ENCODE results near the gene KCNQ1. TPM values are rescaled to one million over a fixed set of nuclear protein-coding genes. Genes with fewer than 3 reads are reported as not detected.

Gene KCNQ1
- total RNA-seq, 1 donor from 2014 or later = 6.4 TPM

DNA sequence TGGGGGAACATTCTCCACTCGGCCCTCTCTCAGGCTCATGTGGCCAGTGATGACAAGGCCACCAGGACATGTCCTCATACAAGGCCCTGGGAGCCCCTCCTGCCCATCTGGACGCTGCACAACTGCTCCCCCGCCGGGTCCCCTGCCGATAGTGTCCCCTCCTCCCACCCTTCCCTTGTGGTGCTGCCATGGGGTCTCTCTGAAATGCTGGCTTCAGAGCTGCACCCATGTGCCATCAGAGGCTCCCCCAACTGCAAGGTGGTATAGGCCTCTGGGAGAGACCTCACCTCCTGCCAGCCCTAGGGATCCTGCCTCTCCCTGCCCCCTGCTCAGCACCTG is 142.0 kb downstream of the KCNQ1 start:
- DNase-seq = no peak

DNA sequence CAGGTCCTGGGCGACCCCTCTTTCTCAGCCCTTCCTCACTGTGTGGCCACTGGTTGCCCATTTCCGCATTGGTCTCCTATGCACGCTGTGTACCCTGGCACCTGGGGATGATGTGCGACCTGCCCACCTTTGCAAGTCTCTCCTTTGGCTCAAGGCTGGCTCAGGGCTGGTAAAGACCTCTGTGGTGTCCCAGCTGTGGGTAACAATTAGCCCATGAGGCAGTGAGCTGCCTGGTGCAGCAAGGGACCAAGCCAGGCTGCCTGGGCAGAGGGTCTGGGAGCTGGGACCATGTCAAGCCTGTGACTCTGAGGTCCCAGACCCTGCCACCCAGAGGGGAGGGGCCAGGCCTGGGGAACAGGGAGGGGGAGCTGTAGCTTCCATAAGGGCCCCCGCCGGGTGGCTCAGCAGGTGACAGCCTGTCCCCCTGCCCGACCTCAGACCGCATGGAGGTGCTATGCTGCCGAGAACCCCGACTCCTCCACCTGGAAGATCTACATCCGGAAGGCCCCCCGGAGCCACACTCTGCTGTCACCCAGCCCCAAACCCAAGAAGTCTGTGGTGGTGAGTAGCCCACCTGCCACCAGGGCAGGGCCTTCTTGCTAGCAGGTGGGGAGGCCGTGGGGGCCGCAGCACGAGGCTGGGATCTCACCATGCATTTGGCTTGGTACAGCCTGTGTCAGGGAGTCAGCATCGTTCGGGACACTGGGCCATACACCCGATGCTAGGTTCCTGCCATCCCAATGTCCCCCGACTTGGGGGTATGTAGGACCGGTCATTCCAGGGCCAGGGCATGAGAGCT is 142.5 kb downstream of the KCNQ1 start:
- Mint-ChIP-seq H3K36me3 (ENCODE audit: low read depth) (no peaks in the 10 kb centered on the region), H3K27me3 (no peaks in the 10 kb centered on the region), H3K4me1 (no peaks in the 10 kb centered on the region), H3K9me3 (no peaks in the 10 kb centered on the region), H3K4me3 (no peak overlapping the region), H3K27ac (no peak overlapping the region)
- intact Hi-C loops (cut with micrococcal nuclease) = no loop called here
- no peak for DNase-seq

More for the DNA sequence above, 142.0 kb downstream of the KCNQ1 start:
- no peaks in the 10 kb centered on the region for H3K9me3 Mint-ChIP-seq
- no peak overlapping the region for H3K27ac Mint-ChIP-seq
- H3K36me3 Mint-ChIP-seq (ENCODE audit: low read depth) = no peaks in the 10 kb centered on the region
- H3K4me3 Mint-ChIP-seq = no peak overlapping the region
- intact Hi-C loops (cut with micrococcal nuclease) = no loop called here
- H3K4me1 Mint-ChIP-seq = no peaks in the 10 kb centered on the region
- no peaks in the 10 kb centered on the region for H3K27me3 Mint-ChIP-seq

- no peak for DNase-seq
- no peaks in the 10 kb centered on the region for H3K27me3 Mint-ChIP-seq
- H3K4me3 Mint-ChIP-seq = no peak overlapping the region
- intact Hi-C loops (cut with micrococcal nuclease) = no loop called here
- no peaks in the 10 kb centered on the region for H3K9me3 Mint-ChIP-seq
- H3K4me1 Mint-ChIP-seq = no peaks in the 10 kb centered on the region
- H3K27ac Mint-ChIP-seq = no peak overlapping the region
- no peaks in the 10 kb centered on the region for H3K36me3 Mint-ChIP-seq (ENCODE audit: low read depth)
These were observed 143.4 kb downstream of the KCNQ1 start for GRCh38 chr11:2587976-2588748.

GRCh38 chr11:2588809-2589537 is 144.2 kb downstream of the KCNQ1 start:
- Mint-ChIP-seq H3K4me1 (no peaks in the 10 kb centered on the region), H3K36me3 (ENCODE audit: low read depth) (peaks cover 3% of the 10 kb centered on the region), H3K9me3 (no peaks in the 10 kb centered on the region), H3K27me3 (no peaks in the 10 kb centered on the region), H3K4me3 (no peak overlapping the region), H3K27ac (no peak overlapping the region)
- no peak for DNase-seq
- intact Hi-C loops (cut with micrococcal nuclease) = no loop called here

DNA sequence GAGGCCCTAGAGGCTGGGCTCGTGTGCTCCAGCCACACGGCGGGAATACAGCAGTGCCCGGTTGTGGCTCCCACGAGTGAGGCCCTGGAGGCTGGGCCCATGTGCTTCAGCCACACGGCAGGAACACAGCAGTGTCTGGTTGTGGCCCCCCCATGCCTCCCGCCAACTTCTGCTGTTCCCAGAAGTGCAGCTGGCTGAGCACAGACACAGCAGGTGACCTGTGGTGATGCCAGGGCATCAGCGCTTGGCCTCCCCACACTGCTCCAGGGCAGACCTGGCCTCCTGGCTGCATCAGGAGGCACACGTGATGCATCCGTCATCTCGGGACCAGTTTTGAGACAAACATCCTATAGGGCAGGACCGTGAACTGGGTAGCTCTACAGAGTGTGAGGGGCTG is 144.7 kb downstream of the KCNQ1 start:
- no peaks in the 10 kb centered on the region for H3K9me3 Mint-ChIP-seq
- no peak for DNase-seq
- H3K36me3 Mint-ChIP-seq (ENCODE audit: low read depth) = peaks cover 3% of the 10 kb centered on the region
- H3K4me1 Mint-ChIP-seq = no peaks in the 10 kb centered on the region
- H3K27me3 Mint-ChIP-seq = no peaks in the 10 kb centered on the region
- intact Hi-C loops (cut with micrococcal nuclease) = no loop called here
- H3K4me3 Mint-ChIP-seq = no peak overlapping the region
- no peak overlapping the region for H3K27ac Mint-ChIP-seq

- Mint-ChIP-seq H3K27ac (no peak overlapping the region), H3K9me3 (no peaks in the 10 kb centered on the region), H3K27me3 (no peaks in the 10 kb centered on the region), H3K4me3 (no peak overlapping the region), H3K4me1 (no peaks in the 10 kb centered on the region), H3K36me3 (ENCODE audit: low read depth) (peaks cover 3% of the 10 kb centered on the region)
- peak; percentile 50 for DNase-seq
- intact Hi-C loops (cut with micrococcal nuclease) = no loop called here
These were observed 145.5 kb downstream of the KCNQ1 start for GRCh38 chr11:2590131-2590964.

- intact Hi-C loops (cut with micrococcal nuclease) = no loop called here
- peak; percentile 48 for DNase-seq
- no peaks in the 10 kb centered on the region for H3K27me3 Mint-ChIP-seq
- no peak overlapping the region for H3K4me3 Mint-ChIP-seq
- no peak overlapping the region for H3K27ac Mint-ChIP-seq
- no peaks in the 10 kb centered on the region for H3K9me3 Mint-ChIP-seq
- H3K36me3 Mint-ChIP-seq (ENCODE audit: low read depth) = peaks cover 3% of the 10 kb centered on the region
- H3K4me1 Mint-ChIP-seq = no peaks in the 10 kb centered on the region
These were observed 146.4 kb downstream of the KCNQ1 start for GRCh38 chr11:2590965-2591754.

- Mint-ChIP-seq H3K27ac (no peak overlapping the region), H3K4me3 (no peak overlapping the region), H3K4me1 (no peaks in the 10 kb centered on the region), H3K36me3 (ENCODE audit: low read depth) (peaks cover 3% of the 10 kb centered on the region), H3K9me3 (no peaks in the 10 kb centered on the region), H3K27me3 (no peaks in the 10 kb centered on the region)
- intact Hi-C loops (cut with micrococcal nuclease) = no loop called here
- peak; percentile 53 for DNase-seq
These were observed 147.0 kb downstream of the KCNQ1 start for GRCh38 chr11:2591805-2592204.

DNA sequence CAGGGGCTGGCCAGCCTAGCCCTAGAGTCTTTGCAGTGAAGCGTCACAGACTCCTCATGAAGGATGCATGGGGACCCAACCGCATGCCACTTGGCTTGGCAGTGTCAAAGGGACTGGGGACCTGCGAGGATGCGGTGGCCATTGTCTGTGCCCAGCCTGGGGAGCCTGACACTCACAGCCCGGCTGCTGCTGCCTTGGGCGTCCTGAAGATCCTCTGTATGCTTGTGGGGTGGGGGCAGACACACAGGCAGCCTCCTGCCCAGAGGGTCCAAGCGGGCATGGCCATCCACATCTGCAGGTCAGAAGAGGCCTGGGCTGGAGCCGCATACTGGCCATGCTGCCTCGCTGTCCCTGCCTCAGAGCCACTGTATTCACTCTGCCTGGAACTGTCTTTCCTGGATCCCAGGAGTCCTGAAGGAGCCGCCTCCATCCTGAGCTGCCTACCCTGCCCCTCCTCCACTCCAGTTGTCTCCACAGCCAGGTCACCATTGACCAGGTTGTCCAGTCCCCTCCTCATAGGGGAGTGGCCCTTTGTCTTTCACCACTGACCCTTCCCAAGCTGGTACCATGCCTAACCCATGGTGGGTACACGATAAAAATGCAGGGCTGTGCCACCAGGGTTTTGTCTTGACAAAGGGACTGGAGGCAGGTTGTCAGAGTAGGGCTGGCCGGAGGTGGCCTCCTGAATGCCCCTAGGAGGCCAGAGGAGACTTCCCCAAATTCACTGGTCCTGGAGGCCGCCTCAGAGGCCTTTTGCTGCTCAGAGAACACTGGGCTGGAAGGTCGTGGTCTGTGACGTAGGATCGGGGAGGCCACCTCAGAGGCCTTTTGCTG is 148.0 kb downstream of the KCNQ1 start:
- Mint-ChIP-seq H3K27me3 (no peaks in the 10 kb centered on the region), H3K36me3 (ENCODE audit: low read depth) (peaks cover 3% of the 10 kb centered on the region), H3K27ac (no peak overlapping the region), H3K4me3 (no peak overlapping the region), H3K9me3 (no peaks in the 10 kb centered on the region), H3K4me1 (no peaks in the 10 kb centered on the region)
- intact Hi-C loops (cut with micrococcal nuclease) = no loop called here
- no peak for DNase-seq

DNA sequence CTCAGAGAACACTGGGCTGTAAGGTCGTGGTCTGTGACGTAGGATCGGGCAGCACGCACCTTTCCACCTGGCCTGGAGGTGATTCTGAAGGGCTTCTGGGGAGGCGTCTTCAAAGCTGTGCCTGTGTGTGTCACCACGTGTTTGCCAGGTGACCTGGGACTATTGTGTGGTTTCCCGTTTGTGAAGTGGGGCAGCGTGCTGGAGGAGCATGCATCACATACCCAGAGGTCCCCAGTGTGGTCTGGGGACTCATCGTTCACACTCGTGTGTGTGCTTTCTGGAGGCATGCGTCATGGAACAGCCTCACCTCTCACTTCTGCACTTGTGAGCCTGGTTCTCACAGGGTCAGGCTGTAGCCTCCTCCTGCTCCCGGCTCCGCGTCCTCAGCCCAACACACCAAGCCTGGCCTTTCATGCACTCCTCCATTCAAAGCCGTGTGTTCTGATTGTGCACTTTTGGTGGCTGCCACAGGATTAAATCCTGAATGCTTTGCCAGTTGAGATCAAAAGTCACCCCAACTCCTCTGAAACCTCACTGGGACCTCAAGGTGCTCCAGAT is 148.7 kb downstream of the KCNQ1 start:
- Mint-ChIP-seq H3K36me3 (ENCODE audit: low read depth) (peaks cover 3% of the 10 kb centered on the region), H3K27me3 (no peaks in the 10 kb centered on the region), H3K9me3 (no peaks in the 10 kb centered on the region), H3K4me3 (no peak overlapping the region), H3K27ac (no peak overlapping the region), H3K4me1 (no peaks in the 10 kb centered on the region)
- no peak for DNase-seq
- intact Hi-C loops (cut with micrococcal nuclease) = no loop called here

DNA sequence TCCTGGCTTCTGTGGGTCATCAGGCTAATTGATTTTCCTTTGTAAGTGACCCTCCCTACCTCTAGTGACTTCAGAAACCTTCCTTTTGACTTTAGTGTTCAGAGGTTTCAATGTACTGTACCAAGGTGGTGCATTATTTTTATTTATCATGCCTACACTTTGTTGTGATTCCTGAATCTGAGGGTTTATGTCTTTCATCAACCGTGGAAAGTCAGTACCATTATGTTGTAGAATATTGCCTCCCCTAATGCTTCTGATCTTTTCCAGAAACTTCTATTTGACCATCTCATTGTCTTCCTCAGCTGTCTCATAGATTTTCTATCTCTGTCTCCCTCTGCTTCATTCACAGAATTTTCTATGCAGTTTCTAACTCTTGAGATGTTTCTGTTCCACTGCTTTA is 149.5 kb downstream of the KCNQ1 start:
- Mint-ChIP-seq H3K27ac (no peak overlapping the region), H3K27me3 (no peaks in the 10 kb centered on the region), H3K36me3 (ENCODE audit: low read depth) (peaks cover 6% of the 10 kb centered on the region), H3K4me1 (no peaks in the 10 kb centered on the region), H3K4me3 (no peak overlapping the region), H3K9me3 (no peaks in the 10 kb centered on the region)
- no peak for DNase-seq
- intact Hi-C loops (cut with micrococcal nuclease) = no loop called here

GRCh38 chr11:2595204-2595603 is 150.4 kb downstream of the KCNQ1 start:
- intact Hi-C loops (cut with micrococcal nuclease) = no loop called here
- H3K9me3 Mint-ChIP-seq = no peaks in the 10 kb centered on the region

More at GRCh38 chr11:2595204-2595603, 150.4 kb downstream of the KCNQ1 start:
- DNase-seq = no peak
- Mint-ChIP-seq H3K27me3 (no peaks in the 10 kb centered on the region), H3K36me3 (ENCODE audit: low read depth) (peaks cover 6% of the 10 kb centered on the region), H3K27ac (no peak overlapping the region), H3K4me3 (no peak overlapping the region), H3K4me1 (no peaks in the 10 kb centered on the region)
